Measurements from ENCODE around the gene PRR23E. TPM values are rescaled to one million over a fixed set of nuclear protein-coding genes. Genes with fewer than 3 reads are reported as not detected.

The PRR23E gene, protein sequence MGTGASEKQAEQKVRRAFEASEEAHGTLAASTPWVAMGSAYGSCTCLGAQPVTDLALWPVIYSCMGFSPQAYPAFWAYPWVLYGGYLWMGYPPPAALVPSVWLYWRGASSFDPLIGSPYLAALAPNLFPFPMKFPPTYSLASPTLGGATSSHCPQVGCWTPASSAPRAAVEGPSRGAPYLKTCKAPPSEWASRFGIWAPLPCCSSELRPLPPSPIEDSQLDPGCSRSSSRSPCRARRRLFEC
- not detected for total RNA-seq

DNA sequence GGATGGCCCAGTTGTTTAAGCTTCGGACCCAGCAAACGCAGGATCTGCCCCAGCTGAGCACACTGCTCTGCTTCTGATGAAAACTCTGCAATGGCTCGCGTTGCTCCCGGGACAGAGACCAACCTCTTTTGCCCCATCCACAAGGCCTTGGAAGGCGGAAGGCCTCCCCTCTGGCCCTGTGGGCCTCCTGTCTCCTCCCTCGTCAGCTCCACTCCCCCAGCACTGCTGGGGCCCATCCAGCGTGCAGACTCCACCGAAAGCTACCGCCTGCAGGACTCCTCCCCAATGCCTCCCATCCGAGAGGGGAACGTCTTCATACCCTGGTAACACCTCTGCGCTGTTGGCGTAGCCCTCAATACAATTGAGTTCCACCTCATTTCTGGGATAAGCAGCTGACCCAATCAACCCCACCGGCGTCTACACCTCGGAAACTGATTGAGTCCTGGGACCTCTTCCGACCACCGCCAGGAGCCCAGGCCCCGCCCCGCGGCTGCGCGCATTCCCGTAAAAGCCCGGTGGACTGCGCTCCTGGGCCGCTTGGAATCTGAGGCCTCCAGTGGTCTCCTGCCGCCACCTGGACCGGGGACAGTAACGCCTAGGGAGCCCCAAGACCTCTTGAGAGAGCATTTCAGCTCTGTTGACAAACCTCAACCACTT, at the start of gene PRR23E:
Gene PRR23E, plus strand, starts transcription at position 556 of the 657 bp plus-strand sequence. CDS start 3,555 bp downstream, outside the sequence.
- no peaks in the 10 kb centered on the region for H3K9me3 Mint-ChIP-seq
- no peaks in the 10 kb centered on the region for H3K4me1 Mint-ChIP-seq (ENCODE audit: low read depth in 2 of 2)
- no peak for ATAC-seq
- H3K4me3 Mint-ChIP-seq, result no peak within 1 kb of the TSS
- no peaks in the 10 kb centered on the region for H3K36me3 Mint-ChIP-seq
- DNase-seq (ENCODE audit: low spot score), result no peak
- H3K27ac Mint-ChIP-seq, result no peak within 1 kb of the TSS
- peaks cover 18 to 40% of the 10 kb centered on the region in 2 donors for H3K27me3 Mint-ChIP-seq

DNA sequence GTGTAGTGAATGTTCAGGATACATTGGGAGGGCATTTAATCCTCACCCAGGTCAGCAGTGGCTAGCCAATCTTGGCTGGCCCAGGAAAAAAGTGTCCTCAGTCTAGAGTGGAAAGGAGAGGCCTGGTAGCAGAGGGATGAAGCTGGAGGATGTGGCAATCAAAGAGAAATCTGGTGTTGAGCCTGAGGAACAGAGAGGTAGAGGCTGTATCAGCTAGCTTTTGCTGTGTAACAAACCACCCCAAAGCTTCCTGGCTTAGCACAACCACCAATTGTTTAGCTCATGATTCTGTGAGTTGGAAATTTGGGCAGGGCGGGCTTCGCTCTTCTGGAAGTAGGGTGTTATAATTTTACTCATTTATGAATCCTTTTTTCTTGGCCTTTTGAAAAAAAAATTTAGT, 49.8 kb upstream of the PRR23E start:
- H3K27me3 Mint-ChIP-seq, result peaks cover 2 to 8% of the 10 kb centered on the region in 2 donors
- H3K36me3 Mint-ChIP-seq, result no peaks in the 10 kb centered on the region
- DNase-seq (ENCODE audit: low spot score), result no peak

DNA sequence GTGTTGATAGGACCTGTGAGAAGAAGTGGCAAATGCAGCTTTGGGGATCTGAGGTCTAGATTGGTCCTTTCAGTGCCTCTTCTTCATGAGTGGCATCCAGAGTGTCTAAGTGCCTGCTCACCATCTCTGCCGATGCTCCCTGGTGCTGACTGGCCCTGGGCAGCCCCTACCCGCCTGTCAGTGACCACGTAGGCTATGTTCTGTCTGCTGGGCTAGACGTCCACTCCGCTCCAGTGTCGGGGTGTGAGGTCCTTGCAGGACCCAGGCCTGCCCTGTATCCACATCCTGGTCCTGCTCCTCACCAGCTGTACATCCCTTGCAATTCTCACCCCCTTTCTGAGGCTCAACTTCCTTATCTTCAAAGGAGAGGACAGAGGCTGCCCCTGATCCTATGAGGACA, 48.3 kb upstream of the PRR23E start:
- ATAC-seq, result no peak
- Mint-ChIP-seq H3K36me3 (no peaks in the 10 kb centered on the region), H3K4me3 (no peak overlapping the region), H3K27me3 (peaks cover 2 to 9% of the 10 kb centered on the region in 2 donors), H3K9me3 (no peaks in the 10 kb centered on the region), H3K4me1 (ENCODE audit: low read depth in 2 of 2) (no peaks in the 10 kb centered on the region), H3K27ac (no peak overlapping the region)
- no peak for DNase-seq (ENCODE audit: low spot score)

More for the DNA sequence above, 49.8 kb upstream of the PRR23E start:
- H3K9me3 Mint-ChIP-seq, result no peaks in the 10 kb centered on the region
- H3K4me1 Mint-ChIP-seq (ENCODE audit: low read depth in 2 of 2), result no peaks in the 10 kb centered on the region
- H3K4me3 Mint-ChIP-seq, result no peak overlapping the region
- no peak overlapping the region for H3K27ac Mint-ChIP-seq
- ATAC-seq, result no peak

DNA sequence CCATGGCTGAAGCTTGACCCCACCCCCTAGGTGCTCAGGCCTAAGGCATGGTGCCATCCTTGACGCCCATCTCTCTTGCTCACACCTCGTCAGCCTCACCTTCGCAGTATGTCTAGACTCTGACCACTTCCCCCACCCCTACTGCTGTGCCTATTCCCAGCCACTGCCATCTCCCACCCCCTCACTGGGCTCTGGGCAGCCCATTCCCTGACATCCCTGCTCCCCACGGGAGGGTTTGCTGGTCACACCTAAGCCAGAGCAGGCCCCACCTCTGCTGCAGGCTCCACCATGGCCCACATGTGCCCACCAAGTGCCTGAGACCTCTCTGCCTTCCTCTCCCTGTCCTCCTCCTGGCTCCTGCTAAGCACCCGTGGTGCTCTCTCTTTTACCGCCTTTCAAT, 47.7 kb upstream of the PRR23E start:
- Mint-ChIP-seq H3K4me3 (no peak overlapping the region), H3K27me3 (peaks cover 2 to 11% of the 10 kb centered on the region in 2 donors), H3K4me1 (ENCODE audit: low read depth in 2 of 2) (no peaks in the 10 kb centered on the region), H3K27ac (no peak overlapping the region), H3K36me3 (no peaks in the 10 kb centered on the region), H3K9me3 (no peaks in the 10 kb centered on the region)
- DNase-seq (ENCODE audit: low spot score) (no peak), ATAC-seq (no peak)

DNA sequence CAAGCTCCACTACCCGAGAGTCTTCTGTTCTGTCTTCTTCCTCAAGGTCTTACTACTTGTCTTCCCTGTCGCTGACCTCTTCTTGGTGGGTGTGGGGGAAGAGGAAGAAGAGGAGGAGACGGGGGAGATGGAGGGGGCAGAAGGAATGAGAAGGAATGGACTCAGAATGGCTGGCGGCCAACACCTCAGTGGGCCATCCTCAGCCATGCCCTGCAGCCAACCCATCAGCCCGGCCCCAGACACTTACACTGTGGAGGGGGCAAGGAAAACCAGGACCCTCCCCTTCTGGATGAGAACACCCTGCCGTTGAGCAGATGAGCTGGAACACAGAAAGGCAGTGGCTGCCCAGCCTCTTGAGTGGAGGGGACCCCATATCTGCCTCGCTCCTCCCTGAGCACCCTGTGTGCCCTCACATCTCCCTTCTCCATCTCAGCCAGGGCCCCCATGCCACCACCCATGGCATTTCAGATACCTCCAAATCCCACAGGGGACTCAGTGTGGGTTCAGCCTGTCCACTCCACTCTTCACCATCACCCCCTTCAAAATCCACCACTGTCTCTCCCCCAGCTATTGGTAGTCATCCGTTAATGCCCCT, 45.5 kb upstream of the PRR23E start:
- Mint-ChIP-seq H3K27ac (no peak overlapping the region), H3K9me3 (no peaks in the 10 kb centered on the region), H3K4me3 (no peak overlapping the region), H3K36me3 (no peaks in the 10 kb centered on the region), H3K27me3 (peaks cover 2 to 11% of the 10 kb centered on the region in 2 donors), H3K4me1 (ENCODE audit: low read depth in 2 of 2) (no peaks in the 10 kb centered on the region)
- ATAC-seq (no peak), DNase-seq (ENCODE audit: low spot score) (no peak)

DNA sequence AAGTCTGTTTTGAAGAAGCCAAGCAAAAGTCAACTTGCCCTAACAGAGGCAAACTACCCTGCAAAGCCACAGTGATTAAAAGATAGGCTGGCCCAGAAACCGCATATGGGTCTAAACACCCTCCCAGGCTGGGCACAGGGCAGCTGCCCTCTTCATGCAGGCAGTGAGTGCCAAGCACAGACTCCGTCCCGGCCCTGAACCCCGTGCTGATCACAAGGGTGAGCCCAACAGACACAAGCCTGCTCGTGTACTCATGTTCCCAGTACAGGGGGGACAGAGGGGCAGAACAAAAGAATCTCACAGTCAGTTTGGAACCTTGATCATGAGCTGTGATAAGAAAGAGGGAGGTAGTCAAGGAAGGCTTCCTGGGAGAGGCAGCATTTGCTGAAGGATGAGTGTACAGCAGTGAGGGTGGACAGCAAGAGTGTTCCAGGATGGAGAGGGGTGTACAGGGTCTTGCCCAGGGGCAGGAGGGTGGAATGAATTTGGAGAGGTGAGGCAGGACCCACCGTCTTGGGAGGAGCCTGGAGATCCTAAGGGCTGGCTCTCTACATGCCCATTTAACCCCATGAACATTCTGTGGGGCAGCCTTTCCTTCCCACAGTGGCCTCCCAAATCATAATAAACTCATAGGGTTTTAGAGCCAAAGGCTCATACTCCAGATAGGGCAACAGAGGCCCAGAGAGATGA, 43.2 kb upstream of the PRR23E start:
- Mint-ChIP-seq H3K36me3 (no peaks in the 10 kb centered on the region), H3K4me3 (no peak overlapping the region), H3K4me1 (ENCODE audit: low read depth in 2 of 2) (no peaks in the 10 kb centered on the region), H3K27me3 (peaks cover 2 to 11% of the 10 kb centered on the region in 2 donors), H3K9me3 (no peaks in the 10 kb centered on the region), H3K27ac (no peak overlapping the region)
- no peak for DNase-seq (ENCODE audit: low spot score)
- no peak for ATAC-seq

DNA sequence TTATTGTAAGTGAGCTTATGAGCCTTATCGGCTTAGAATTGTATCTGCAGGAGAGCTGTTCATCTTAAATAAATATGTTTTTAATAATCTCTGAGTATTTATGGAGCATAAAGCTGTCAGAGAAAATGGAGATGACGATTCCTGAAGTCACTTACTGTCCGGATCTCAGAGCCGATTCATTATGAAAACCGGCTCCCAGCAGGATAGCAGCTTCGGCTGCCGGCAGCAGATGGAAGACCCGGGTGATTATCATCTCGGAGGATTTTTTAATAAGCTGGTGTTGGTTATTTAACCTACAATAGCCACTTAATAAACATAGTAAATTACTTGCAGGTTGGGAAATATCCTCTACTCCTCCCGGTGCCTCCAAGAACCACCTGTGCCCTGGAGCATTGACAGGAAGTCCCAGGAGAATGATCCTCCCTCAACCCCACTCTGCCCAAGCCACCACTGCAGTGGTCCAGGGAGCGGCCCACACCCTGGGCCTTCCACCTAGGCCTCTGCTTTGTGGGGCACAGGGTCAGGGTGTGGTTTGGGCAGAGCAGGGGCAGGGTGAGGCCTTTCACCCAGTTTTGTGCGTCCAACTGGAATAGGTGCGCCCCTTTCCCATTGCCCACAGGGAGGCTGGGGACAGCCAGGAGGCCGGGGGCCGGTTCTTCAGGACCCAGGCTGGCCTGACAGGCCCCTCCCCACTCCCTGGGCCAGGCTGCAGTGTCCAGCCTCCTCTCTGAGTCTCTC, 42.2 kb upstream of the PRR23E start:
- no peaks in the 10 kb centered on the region for H3K36me3 Mint-ChIP-seq
- H3K9me3 Mint-ChIP-seq, result no peaks in the 10 kb centered on the region
- no peaks in the 10 kb centered on the region for H3K4me1 Mint-ChIP-seq (ENCODE audit: low read depth in 2 of 2)
- no peak for DNase-seq (ENCODE audit: low spot score)
- H3K4me3 Mint-ChIP-seq, result no peak overlapping the region
- peaks cover 2 to 11% of the 10 kb centered on the region in 2 donors for H3K27me3 Mint-ChIP-seq
- H3K27ac Mint-ChIP-seq, result no peak overlapping the region
- ATAC-seq, result no peak

DNA sequence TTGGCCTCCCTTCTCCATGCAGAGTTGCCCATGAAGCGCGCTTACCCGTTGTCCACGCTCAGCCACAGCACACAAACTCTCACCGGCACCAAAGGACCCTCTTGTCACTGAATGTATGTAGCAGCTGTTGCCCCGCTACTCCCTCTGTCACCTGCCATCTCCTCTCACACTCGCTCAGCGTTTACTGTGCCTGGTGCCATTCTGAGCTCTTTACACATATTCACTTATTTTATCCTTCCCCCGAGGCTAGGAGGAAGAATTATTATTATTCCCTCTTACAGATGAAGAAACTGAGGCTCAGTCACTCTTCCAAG, 41.7 kb upstream of the PRR23E start:
- Mint-ChIP-seq H3K27ac (no peak overlapping the region), H3K36me3 (no peaks in the 10 kb centered on the region), H3K27me3 (peaks cover 2 to 11% of the 10 kb centered on the region in 2 donors), H3K9me3 (no peaks in the 10 kb centered on the region), H3K4me1 (ENCODE audit: low read depth in 2 of 2) (no peaks in the 10 kb centered on the region), H3K4me3 (no peak overlapping the region)
- no peak for DNase-seq (ENCODE audit: low spot score)
- ATAC-seq, result no peak

DNA sequence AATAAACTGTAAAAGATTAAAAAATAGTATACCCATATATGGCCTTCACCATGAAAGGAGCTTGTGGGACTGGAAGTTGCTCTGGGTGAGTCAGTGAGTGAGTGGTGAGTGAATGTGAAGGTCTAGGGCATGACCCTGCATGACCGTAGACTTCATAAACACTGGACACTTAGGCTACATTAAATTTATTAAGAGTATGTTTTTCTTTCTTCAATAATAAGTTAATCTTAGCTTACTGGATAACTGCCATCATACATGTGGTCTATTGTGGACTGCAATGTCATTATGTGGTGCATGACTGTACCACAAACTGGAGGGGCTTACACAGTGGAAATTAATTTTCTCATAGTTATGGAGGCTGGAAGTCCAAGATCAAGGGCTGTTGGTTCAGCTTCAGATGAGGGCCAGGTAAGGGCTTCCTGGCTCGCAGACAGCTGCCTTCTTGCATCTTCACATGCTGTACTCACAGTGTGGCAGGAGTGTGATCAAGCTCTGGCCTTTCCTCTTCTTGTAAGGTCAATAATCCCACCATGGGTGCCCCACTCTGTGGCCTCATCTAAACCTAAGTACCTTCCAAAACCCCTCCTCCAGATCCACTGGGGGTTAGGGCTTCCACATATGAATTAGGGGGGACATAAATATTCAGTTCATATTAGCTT, 40.8 kb upstream of the PRR23E start:
- H3K36me3 Mint-ChIP-seq, result no peaks in the 10 kb centered on the region
- H3K9me3 Mint-ChIP-seq, result no peaks in the 10 kb centered on the region
- H3K27ac Mint-ChIP-seq, result no peak overlapping the region
- peaks cover 2 to 11% of the 10 kb centered on the region in 2 donors for H3K27me3 Mint-ChIP-seq
- no peaks in the 10 kb centered on the region for H3K4me1 Mint-ChIP-seq (ENCODE audit: low read depth in 2 of 2)
- no peak overlapping the region for H3K4me3 Mint-ChIP-seq
- DNase-seq (ENCODE audit: low spot score) (no peak), ATAC-seq (no peak)

DNA sequence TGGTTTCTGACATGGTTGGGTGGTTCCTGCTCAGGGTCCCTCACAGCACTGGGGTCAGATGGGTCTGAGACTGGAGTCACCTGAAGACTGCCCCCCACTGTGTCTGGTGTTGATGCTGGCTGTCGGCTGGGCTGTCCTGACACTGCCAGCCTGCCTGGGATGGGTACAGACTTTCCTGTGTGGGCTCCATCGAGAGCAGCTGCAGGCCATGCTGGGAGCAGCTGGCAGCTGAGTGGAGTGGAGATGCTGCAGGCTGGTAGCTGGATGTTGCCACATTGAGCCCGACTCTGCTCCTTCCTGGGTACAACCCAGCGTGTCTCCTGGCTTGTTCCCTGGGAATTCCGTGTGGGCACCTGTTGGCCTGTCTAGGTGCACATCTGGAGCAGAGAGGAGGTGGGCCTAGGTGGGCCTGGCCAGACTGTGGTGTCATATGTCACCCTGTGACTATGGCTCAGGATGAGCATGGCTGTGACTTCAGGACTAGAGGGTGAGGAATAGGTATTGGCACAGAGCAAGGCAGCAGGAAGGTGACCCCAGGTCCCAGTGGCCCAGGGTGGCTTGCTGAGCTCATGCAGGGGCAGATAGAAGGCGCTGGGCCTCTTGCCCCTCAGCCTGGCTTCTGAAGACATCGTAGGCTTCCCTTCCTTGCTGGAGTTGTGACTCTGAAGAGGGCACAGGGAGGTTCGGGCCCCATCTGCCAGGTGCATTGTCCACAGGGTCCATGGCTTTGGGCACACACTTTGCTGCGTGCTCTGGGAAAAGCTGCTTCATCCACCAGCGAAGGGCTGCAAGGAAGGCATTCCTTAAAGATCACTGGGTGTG, 40.0 kb upstream of the PRR23E start:
- ATAC-seq, result no peak
- Mint-ChIP-seq H3K27me3 (peaks cover 2 to 11% of the 10 kb centered on the region in 2 donors), H3K4me3 (no peak overlapping the region), H3K27ac (no peak overlapping the region), H3K4me1 (ENCODE audit: low read depth in 2 of 2) (no peaks in the 10 kb centered on the region), H3K36me3 (no peaks in the 10 kb centered on the region), H3K9me3 (no peaks in the 10 kb centered on the region)
- DNase-seq (ENCODE audit: low spot score), result no peak

DNA sequence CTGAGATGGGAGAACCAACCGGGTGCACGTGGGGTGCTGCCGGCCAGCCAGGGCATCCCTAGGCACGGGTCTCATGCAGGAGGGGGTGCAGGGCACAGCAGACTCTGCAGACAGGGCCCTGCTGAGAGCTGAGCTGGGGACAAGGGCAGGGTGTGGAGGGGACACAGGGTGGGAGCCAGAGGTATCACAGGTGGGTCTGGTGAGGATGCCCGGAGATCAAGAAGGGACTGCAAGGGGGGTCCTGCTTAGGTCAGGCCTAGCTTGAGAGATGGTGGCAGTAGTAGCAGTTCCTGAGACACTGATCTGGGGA, 39.5 kb upstream of the PRR23E start:
- Mint-ChIP-seq H3K4me1 (ENCODE audit: low read depth in 2 of 2) (no peaks in the 10 kb centered on the region), H3K4me3 (no peak overlapping the region), H3K27me3 (peaks cover 0 to 11% of the 10 kb centered on the region in 2 donors), H3K9me3 (no peaks in the 10 kb centered on the region), H3K36me3 (no peaks in the 10 kb centered on the region), H3K27ac (no peak overlapping the region)
- ATAC-seq, result no peak
- DNase-seq (ENCODE audit: low spot score), result no peak

DNA sequence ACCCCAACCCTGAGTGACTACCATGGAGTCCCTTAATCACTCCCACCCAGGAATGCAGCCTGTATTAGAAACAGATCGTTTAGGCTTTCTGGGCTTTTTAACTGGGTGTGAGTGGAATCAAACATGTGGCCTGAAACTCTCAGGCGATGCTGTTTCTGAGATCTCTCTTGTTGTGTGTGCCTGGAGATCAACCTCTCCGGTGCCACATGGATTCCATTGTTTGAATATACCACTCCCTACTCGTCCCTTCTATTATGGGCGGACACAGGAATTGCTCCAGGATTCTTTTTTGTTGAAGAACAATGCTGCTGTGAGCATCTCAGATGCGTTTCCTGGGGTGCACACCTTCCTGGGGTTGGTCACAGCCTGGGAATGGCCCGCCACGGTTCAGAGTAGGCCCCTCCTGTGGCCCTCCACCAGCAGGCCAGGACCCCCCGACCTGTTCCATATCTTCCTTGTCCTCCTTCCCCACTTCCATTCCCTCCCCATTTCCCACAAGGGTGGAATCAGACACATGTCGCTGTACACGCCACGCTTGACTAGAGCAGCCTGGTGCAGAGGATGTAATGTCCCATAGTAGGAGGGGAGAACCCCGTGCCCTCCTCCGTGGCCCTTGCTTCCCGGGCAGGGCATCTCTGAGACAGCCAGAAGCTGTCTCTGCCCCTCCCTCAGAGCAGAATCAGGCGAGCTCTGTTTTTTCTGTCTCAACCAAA, 36.4 kb upstream of the PRR23E start:
- no peaks in the 10 kb centered on the region for H3K9me3 Mint-ChIP-seq
- no peaks in the 10 kb centered on the region for H3K36me3 Mint-ChIP-seq
- DNase-seq (ENCODE audit: low spot score) (no peak), ATAC-seq (no peak)
- H3K4me3 Mint-ChIP-seq, result no peak overlapping the region
- H3K27me3 Mint-ChIP-seq, result no peaks in the 10 kb centered on the region
- no peaks in the 10 kb centered on the region for H3K4me1 Mint-ChIP-seq (ENCODE audit: low read depth in 2 of 2)
- no peak overlapping the region for H3K27ac Mint-ChIP-seq

Measured in natural killer cell treated with Interleukin-12 subunit alpha and Interleukin-12 subunit beta and Interleukin-15 and Interleukin-18, amount 100 ng/mL, for 72 hours (primary cell).